ENCODE results near the gene KDELR3.

The KDELR3 gene

DNA sequence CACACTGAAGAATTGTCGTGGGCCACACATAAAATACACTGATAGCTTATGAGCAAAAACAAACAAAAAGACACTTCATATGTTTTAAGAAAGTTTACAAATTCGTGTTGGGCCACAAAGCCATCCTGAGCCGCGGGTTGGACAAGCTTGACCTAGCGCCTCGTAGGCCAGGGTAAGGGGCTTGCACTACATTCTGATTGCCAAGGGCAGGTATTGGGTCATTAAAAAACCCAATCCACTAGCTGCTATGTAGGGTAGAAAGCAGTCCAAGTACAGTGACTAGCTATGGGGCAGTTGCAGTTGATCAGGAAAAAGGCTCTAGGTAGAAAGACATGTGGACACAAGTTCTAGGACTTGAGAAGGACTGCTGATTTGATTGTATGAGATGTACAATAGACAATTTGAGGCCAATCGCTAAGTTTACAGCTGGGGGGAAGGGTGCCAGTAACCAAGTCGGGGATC lies 14.0 kb downstream of the KDELR3 start:
- H3K4me3 ChIP-seq (ENCODE audit: low read length in 2 of 2) = no peak overlapping the region
- no peak overlapping the region for H3K27ac ChIP-seq (ENCODE audit: low read depth in 2 of 2, low read length in 2 of 2)
- H3K9ac ChIP-seq (ENCODE audit: low read depth in 1 of 2, low read length in 2 of 2) = no peak overlapping the region
- peaks cover 58 to 61% of the 10 kb centered on the region in 2 donors for H3K36me3 ChIP-seq (ENCODE audit: control insufficient read depth in 2 of 2, insufficient read depth in 2 of 2, low read length in 2 of 2)
- no peaks in the 10 kb centered on the region for H3K9me3 ChIP-seq (ENCODE audit: control insufficient read depth in 2 of 2, low read length in 2 of 2)
- no peaks in the 10 kb centered on the region for H3K27me3 ChIP-seq (ENCODE audit: control insufficient read depth in 2 of 2, insufficient read depth in 2 of 2, low read length in 2 of 2)
- no peaks in the 10 kb centered on the region for H3K4me1 ChIP-seq (ENCODE audit: control insufficient read depth in 2 of 2, insufficient read depth in 2 of 2, low read length in 2 of 2)

- H3K36me3 ChIP-seq (ENCODE audit: control insufficient read depth in 2 of 2, insufficient read depth in 2 of 2, low read length in 2 of 2) = peaks cover 62 to 64% of the 10 kb centered on the region in 2 donors
- no peaks in the 10 kb centered on the region for H3K9me3 ChIP-seq (ENCODE audit: control insufficient read depth in 2 of 2, low read length in 2 of 2)
- H3K9ac ChIP-seq (ENCODE audit: low read depth in 1 of 2, low read length in 2 of 2) = no peak overlapping the region
- H3K27me3 ChIP-seq (ENCODE audit: control insufficient read depth in 2 of 2, insufficient read depth in 2 of 2, low read length in 2 of 2) = no peaks in the 10 kb centered on the region
- H3K4me3 ChIP-seq (ENCODE audit: low read length in 2 of 2) = no peak overlapping the region
- no peak overlapping the region for H3K27ac ChIP-seq (ENCODE audit: low read depth in 2 of 2, low read length in 2 of 2)
- no peaks in the 10 kb centered on the region for H3K4me1 ChIP-seq (ENCODE audit: control insufficient read depth in 2 of 2, insufficient read depth in 2 of 2, low read length in 2 of 2)
Observed at GRCh38 chr22:38482662-38483308, 14.9 kb downstream of the KDELR3 start.

DNA sequence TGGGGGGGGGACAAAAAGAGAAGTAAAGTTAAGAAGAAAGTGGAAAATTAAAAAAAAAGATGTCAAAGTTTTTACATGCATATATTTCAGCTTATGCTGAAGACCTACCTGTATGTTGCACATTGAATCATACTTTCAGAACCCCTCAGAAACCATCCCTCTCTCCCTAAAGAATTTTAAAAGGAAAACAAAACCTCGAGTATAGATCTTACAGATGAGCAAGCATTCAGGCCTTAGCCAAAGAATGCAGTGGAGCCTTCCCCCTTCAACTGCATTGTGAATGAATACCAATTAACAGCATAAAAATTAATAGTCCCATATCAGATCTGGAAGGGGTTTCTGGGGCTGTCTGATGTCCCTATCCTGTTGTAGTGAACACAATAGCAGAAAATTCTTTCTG lies 16.3 kb downstream of the KDELR3 start:
- no peak overlapping the region for H3K27ac ChIP-seq (ENCODE audit: low read depth in 2 of 2, low read length in 2 of 2)
- no peak overlapping the region for H3K4me3 ChIP-seq (ENCODE audit: low read length in 2 of 2)
- H3K4me1 ChIP-seq (ENCODE audit: control insufficient read depth in 2 of 2, insufficient read depth in 2 of 2, low read length in 2 of 2) = no peaks in the 10 kb centered on the region
- no peaks in the 10 kb centered on the region for H3K9me3 ChIP-seq (ENCODE audit: control insufficient read depth in 2 of 2, low read length in 2 of 2)
- no peaks in the 10 kb centered on the region for H3K27me3 ChIP-seq (ENCODE audit: control insufficient read depth in 2 of 2, insufficient read depth in 2 of 2, low read length in 2 of 2)
- H3K9ac ChIP-seq (ENCODE audit: low read depth in 1 of 2, low read length in 2 of 2) = no peak overlapping the region
- peaks cover 73 to 76% of the 10 kb centered on the region in 2 donors for H3K36me3 ChIP-seq (ENCODE audit: control insufficient read depth in 2 of 2, insufficient read depth in 2 of 2, low read length in 2 of 2)

- Histone ChIP-seq H3K27ac (ENCODE audit: low read depth in 2 of 2, low read length in 2 of 2) (no peak overlapping the region), H3K9me3 (ENCODE audit: control insufficient read depth in 2 of 2, low read length in 2 of 2) (no peaks in the 10 kb centered on the region), H3K27me3 (ENCODE audit: control insufficient read depth in 2 of 2, insufficient read depth in 2 of 2, low read length in 2 of 2) (no peaks in the 10 kb centered on the region), H3K4me1 (ENCODE audit: control insufficient read depth in 2 of 2, insufficient read depth in 2 of 2, low read length in 2 of 2) (no peaks in the 10 kb centered on the region), H3K4me3 (ENCODE audit: low read length in 2 of 2) (no peak overlapping the region), H3K36me3 (ENCODE audit: control insufficient read depth in 2 of 2, insufficient read depth in 2 of 2, low read length in 2 of 2) (peaks cover 83 to 86% of the 10 kb centered on the region in 2 donors), H3K9ac (ENCODE audit: low read depth in 1 of 2, low read length in 2 of 2) (no peak overlapping the region)
Observed at GRCh38 chr22:38485783-38486182, 17.9 kb downstream of the KDELR3 start.

GRCh38 chr22:38487946-38488345 lies 20.1 kb downstream of the KDELR3 start:
- no peak overlapping the region for H3K4me3 ChIP-seq (ENCODE audit: low read length in 2 of 2)
- no peaks in the 10 kb centered on the region for H3K27me3 ChIP-seq (ENCODE audit: control insufficient read depth in 2 of 2, insufficient read depth in 2 of 2, low read length in 2 of 2)
- peaks cover 84 to 85% of the 10 kb centered on the region in 2 donors for H3K36me3 ChIP-seq (ENCODE audit: control insufficient read depth in 2 of 2, insufficient read depth in 2 of 2, low read length in 2 of 2)
- H3K9me3 ChIP-seq (ENCODE audit: control insufficient read depth in 2 of 2, low read length in 2 of 2) = no peaks in the 10 kb centered on the region
- no peak overlapping the region for H3K27ac ChIP-seq (ENCODE audit: low read depth in 2 of 2, low read length in 2 of 2)
- H3K4me1 ChIP-seq (ENCODE audit: control insufficient read depth in 2 of 2, insufficient read depth in 2 of 2, low read length in 2 of 2) = peaks cover 2 to 5% of the 10 kb centered on the region in 2 donors
- no peak overlapping the region for H3K9ac ChIP-seq (ENCODE audit: low read depth in 1 of 2, low read length in 2 of 2)

DNA sequence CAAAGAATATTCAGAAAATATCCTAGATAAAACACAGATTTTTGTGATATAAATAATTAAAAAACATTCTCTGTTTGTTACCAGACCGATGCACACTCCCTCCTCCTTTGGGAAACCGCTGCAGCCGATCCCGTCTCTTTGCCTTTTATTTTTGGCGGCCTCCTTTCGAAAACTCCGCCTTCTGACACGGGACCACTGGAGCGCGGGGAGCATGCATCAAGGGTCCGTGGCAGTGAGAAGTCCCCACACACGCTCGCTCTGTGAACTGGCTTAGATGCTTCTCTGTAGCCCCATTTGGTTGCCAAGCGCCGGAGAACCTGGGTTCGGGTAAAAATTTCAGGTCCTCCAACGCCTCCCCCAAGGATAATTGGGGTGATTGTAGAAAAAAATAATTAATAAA lies 21.2 kb downstream of the KDELR3 start:
- Histone ChIP-seq H3K27me3 (ENCODE audit: control insufficient read depth in 2 of 2, insufficient read depth in 2 of 2, low read length in 2 of 2) (no peaks in the 10 kb centered on the region), H3K27ac (ENCODE audit: low read depth in 2 of 2, low read length in 2 of 2) (no peak overlapping the region), H3K9ac (ENCODE audit: low read depth in 1 of 2, low read length in 2 of 2) (no peak overlapping the region), H3K9me3 (ENCODE audit: control insufficient read depth in 2 of 2, low read length in 2 of 2) (no peaks in the 10 kb centered on the region), H3K4me1 (ENCODE audit: control insufficient read depth in 2 of 2, insufficient read depth in 2 of 2, low read length in 2 of 2) (peaks cover 2 to 5% of the 10 kb centered on the region in 2 donors), H3K4me3 (ENCODE audit: low read length in 2 of 2) (no peak overlapping the region), H3K36me3 (ENCODE audit: control insufficient read depth in 2 of 2, insufficient read depth in 2 of 2, low read length in 2 of 2) (peaks cover 84 to 86% of the 10 kb centered on the region in 2 donors)

GRCh38 chr22:38489561-38490145 lies 21.8 kb downstream of the KDELR3 start:
- peaks cover 84 to 86% of the 10 kb centered on the region in 2 donors for H3K36me3 ChIP-seq (ENCODE audit: control insufficient read depth in 2 of 2, insufficient read depth in 2 of 2, low read length in 2 of 2)
- no peak overlapping the region for H3K4me3 ChIP-seq (ENCODE audit: low read length in 2 of 2)
- H3K27me3 ChIP-seq (ENCODE audit: control insufficient read depth in 2 of 2, insufficient read depth in 2 of 2, low read length in 2 of 2) = no peaks in the 10 kb centered on the region
- H3K4me1 ChIP-seq (ENCODE audit: control insufficient read depth in 2 of 2, insufficient read depth in 2 of 2, low read length in 2 of 2) = peaks cover 2 to 5% of the 10 kb centered on the region in 2 donors
- H3K9ac ChIP-seq (ENCODE audit: low read depth in 1 of 2, low read length in 2 of 2) = no peak overlapping the region
- no peaks in the 10 kb centered on the region for H3K9me3 ChIP-seq (ENCODE audit: control insufficient read depth in 2 of 2, low read length in 2 of 2)
- no peak overlapping the region for H3K27ac ChIP-seq (ENCODE audit: low read depth in 2 of 2, low read length in 2 of 2)

GRCh38 chr22:38490475-38490874 lies 22.6 kb downstream of the KDELR3 start:
- Histone ChIP-seq H3K4me3 (ENCODE audit: low read length in 2 of 2) (no peak overlapping the region), H3K9ac (ENCODE audit: low read depth in 1 of 2, low read length in 2 of 2) (no peak overlapping the region), H3K4me1 (ENCODE audit: control insufficient read depth in 2 of 2, insufficient read depth in 2 of 2, low read length in 2 of 2) (peaks cover 2 to 5% of the 10 kb centered on the region in 2 donors), H3K27me3 (ENCODE audit: control insufficient read depth in 2 of 2, insufficient read depth in 2 of 2, low read length in 2 of 2) (no peaks in the 10 kb centered on the region), H3K36me3 (ENCODE audit: control insufficient read depth in 2 of 2, insufficient read depth in 2 of 2, low read length in 2 of 2) (peaks cover 86 to 89% of the 10 kb centered on the region in 2 donors), H3K9me3 (ENCODE audit: control insufficient read depth in 2 of 2, low read length in 2 of 2) (no peaks in the 10 kb centered on the region), H3K27ac (ENCODE audit: low read depth in 2 of 2, low read length in 2 of 2) (peak overlapping the region in 1 of 2 donors; percentile 10)

- Histone ChIP-seq H3K27me3 (ENCODE audit: control insufficient read depth in 2 of 2, insufficient read depth in 2 of 2, low read length in 2 of 2) (no peaks in the 10 kb centered on the region), H3K36me3 (ENCODE audit: control insufficient read depth in 2 of 2, insufficient read depth in 2 of 2, low read length in 2 of 2) (peaks cover 88 to 90% of the 10 kb centered on the region in 2 donors), H3K9ac (ENCODE audit: low read depth in 1 of 2, low read length in 2 of 2) (no peak overlapping the region), H3K27ac (ENCODE audit: low read depth in 2 of 2, low read length in 2 of 2) (peak overlapping the region in 1 of 2 donors; percentile 10), H3K9me3 (ENCODE audit: control insufficient read depth in 2 of 2, low read length in 2 of 2) (no peaks in the 10 kb centered on the region), H3K4me1 (ENCODE audit: control insufficient read depth in 2 of 2, insufficient read depth in 2 of 2, low read length in 2 of 2) (peaks cover 2 to 5% of the 10 kb centered on the region in 2 donors), H3K4me3 (ENCODE audit: low read length in 2 of 2) (no peak overlapping the region)
Observed at GRCh38 chr22:38490915-38491314, 23.0 kb downstream of the KDELR3 start.

DNA sequence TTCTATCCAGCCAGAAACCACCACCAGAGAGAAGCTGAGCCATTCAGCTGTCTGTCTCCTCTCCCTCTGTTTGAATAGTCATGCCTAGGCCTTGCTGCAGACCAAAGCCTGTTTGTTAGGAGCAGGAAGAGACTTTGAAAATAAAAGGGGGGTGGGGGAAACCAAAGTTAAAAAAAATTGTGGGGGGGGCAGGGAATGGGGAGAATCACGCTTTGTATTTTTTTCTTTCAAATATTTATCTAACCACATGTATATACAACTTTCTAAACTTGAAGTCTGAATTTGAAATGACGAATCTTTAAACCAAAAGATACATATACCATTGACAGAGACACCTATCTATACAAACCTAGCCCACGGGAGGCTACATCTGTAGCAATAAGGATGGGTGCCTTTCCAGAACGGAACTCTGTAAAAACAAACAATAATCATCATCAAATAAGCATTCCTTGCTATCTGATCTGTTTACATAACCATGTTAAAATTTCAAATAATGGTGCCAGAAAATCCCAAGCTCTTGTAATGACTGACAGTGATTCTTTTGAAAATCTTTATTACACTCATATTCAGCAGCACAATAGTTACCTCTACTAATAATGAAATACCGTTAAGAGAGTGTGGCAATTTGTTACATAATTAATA lies 23.9 kb downstream of the KDELR3 start:
- no peak overlapping the region for H3K4me3 ChIP-seq (ENCODE audit: low read length in 2 of 2)
- H3K27me3 ChIP-seq (ENCODE audit: control insufficient read depth in 2 of 2, insufficient read depth in 2 of 2, low read length in 2 of 2) = no peaks in the 10 kb centered on the region
- no peaks in the 10 kb centered on the region for H3K9me3 ChIP-seq (ENCODE audit: control insufficient read depth in 2 of 2, low read length in 2 of 2)
- H3K27ac ChIP-seq (ENCODE audit: low read depth in 2 of 2, low read length in 2 of 2) = peak overlapping the region in 1 of 2 donors; percentile 13
- peaks cover 2 to 5% of the 10 kb centered on the region in 2 donors for H3K4me1 ChIP-seq (ENCODE audit: control insufficient read depth in 2 of 2, insufficient read depth in 2 of 2, low read length in 2 of 2)
- no peak overlapping the region for H3K9ac ChIP-seq (ENCODE audit: low read depth in 1 of 2, low read length in 2 of 2)
- peaks cover 87 to 90% of the 10 kb centered on the region in 2 donors for H3K36me3 ChIP-seq (ENCODE audit: control insufficient read depth in 2 of 2, insufficient read depth in 2 of 2, low read length in 2 of 2)
